Measurements from ENCODE around the gene ELMO1. TPM values are rescaled to one million over a fixed set of nuclear protein-coding genes. Genes with fewer than 3 reads are reported as not detected.

ELMO1 gene
- total RNA-seq, 1 donor from 2014 or later, result 0.69 TPM

DNA sequence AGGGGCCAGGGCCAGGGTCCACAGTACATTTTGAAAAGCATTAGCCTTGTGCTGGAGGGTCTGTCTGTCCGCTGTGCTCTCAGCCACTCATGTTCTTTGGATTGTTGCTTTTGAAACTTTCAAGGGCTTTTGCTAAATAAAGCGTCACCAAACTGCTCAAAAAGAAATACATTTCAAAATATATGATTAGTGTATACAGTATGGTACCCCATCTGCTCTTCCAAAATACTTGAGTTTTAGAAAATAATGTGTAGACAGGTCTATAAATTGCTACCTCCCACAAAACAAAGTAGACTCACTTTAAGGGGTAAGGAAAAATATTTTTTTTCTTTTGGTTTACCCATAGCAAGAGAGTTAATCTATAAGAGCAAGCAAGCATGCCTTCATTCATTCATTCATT lies 530.1 kb downstream of the ELMO1 start:
- DNase-seq (ENCODE audit: low read depth), result no peak
- TF ChIP-seq, protein P1, sequence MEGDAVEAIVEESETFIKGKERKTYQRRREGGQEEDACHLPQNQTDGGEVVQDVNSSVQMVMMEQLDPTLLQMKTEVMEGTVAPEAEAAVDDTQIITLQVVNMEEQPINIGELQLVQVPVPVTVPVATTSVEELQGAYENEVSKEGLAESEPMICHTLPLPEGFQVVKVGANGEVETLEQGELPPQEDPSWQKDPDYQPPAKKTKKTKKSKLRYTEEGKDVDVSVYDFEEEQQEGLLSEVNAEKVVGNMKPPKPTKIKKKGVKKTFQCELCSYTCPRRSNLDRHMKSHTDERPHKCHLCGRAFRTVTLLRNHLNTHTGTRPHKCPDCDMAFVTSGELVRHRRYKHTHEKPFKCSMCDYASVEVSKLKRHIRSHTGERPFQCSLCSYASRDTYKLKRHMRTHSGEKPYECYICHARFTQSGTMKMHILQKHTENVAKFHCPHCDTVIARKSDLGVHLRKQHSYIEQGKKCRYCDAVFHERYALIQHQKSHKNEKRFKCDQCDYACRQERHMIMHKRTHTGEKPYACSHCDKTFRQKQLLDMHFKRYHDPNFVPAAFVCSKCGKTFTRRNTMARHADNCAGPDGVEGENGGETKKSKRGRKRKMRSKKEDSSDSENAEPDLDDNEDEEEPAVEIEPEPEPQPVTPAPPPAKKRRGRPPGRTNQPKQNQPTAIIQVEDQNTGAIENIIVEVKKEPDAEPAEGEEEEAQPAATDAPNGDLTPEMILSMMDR (conservative IDR thresholded peaks at IDR 0.05; ENCODE audit: low read depth, low read length), result no peak
- H3K4me3 ChIP-seq (ENCODE audit: low read depth, low read length), result no peak overlapping the region

GRCh38 chr7:36916619-36917018 lies 532.0 kb downstream of the ELMO1 start:
- no peak overlapping the region for H3K4me3 ChIP-seq (ENCODE audit: low read depth, low read length)
- TF ChIP-seq, protein P1 (conservative IDR thresholded peaks at IDR 0.05; ENCODE audit: low read depth, low read length), result no peak
- no peak for DNase-seq (ENCODE audit: low read depth)

DNA sequence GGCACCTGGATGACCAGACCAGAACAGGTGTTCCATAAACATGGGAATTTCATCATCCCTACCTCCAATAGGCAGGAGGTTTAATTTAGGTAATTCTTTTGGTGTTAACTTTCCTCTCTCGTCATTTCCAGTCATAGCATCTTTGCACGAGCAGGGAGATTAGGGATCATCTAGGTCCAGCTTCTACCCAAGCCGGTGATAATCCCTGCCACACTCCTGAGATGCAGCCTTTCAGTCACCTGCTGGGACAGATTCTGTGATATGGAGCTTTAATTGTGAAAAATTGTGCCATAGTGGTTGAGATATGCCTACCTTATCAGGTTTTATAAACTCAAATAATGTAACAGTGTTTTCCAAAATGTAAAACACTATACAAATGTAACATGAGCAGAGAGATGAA lies 532.5 kb downstream of the ELMO1 start:
- TF ChIP-seq, protein P1 (conservative IDR thresholded peaks at IDR 0.05; ENCODE audit: low read depth, low read length), result no peak
- H3K4me3 ChIP-seq (ENCODE audit: low read depth, low read length), result no peak overlapping the region
- no peak for DNase-seq (ENCODE audit: low read depth)

- TF ChIP-seq, protein P1 (conservative IDR thresholded peaks at IDR 0.05; ENCODE audit: low read depth, low read length), result no peak
- no peak for DNase-seq (ENCODE audit: low read depth)
Measured at GRCh38 chr7:36911788-36912187, 536.9 kb downstream of the ELMO1 start.

GRCh38 chr7:36910859-36911258 lies 537.8 kb downstream of the ELMO1 start:
- DNase-seq (ENCODE audit: low read depth), result no peak
- TF ChIP-seq, protein P1 (conservative IDR thresholded peaks at IDR 0.05; ENCODE audit: low read depth, low read length), result no peak
- H3K4me3 ChIP-seq (ENCODE audit: low read depth, low read length), result no peak overlapping the region

More at GRCh38 chr7:36911788-36912187, 536.9 kb downstream of the ELMO1 start:
- no peak overlapping the region for H3K4me3 ChIP-seq (ENCODE audit: low read depth, low read length)

DNA sequence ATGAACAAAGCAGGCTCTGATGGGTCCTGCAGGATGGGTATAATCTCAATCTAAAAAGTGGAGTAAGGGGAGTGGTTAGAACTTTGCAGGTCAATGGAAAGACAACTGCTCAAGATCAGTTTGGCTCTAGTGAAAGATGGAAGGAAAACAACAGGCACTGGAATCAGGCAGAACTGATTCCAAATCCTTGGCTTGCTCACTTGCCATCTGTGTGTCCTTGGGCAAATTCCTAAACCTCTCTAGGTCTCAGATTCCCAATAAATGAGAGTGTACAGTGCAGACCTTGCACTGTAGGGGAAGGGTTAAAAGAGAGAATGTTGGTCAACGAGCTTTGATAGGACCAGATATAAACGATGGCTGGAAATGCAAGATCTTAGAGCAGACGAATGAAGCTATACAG lies 538.3 kb downstream of the ELMO1 start:
- TF ChIP-seq, protein P1 (conservative IDR thresholded peaks at IDR 0.05; ENCODE audit: low read depth, low read length), result no peak
- no peak for DNase-seq (ENCODE audit: low read depth)
- no peak overlapping the region for H3K4me3 ChIP-seq (ENCODE audit: low read depth, low read length)

GRCh38 chr7:36906956-36907635 lies 541.6 kb downstream of the ELMO1 start:
- TF ChIP-seq, protein P1 (conservative IDR thresholded peaks at IDR 0.05; ENCODE audit: low read depth, low read length), result no peak
- DNase-seq (ENCODE audit: low read depth), result no peak
- no peak overlapping the region for H3K4me3 ChIP-seq (ENCODE audit: low read depth, low read length)

All from epithelial cell of proximal tubule (primary cell).